DMS 273 (cell line): ENCODE results near the gene OPN1LW.
"Not testable (repeated sequence)": the region's sequence is repeated elsewhere in the genome, so short reads cannot be mapped to it uniquely, and the experiment has no call there.

Experiments used
- DNase-seq: peaks from one replicate; lab custom pipeline; 2025; ENCODE audit not compliant: unreplicated experiment; lab: John Stamatoyannopoulos, UW

Gene OPN1LW

DNA sequence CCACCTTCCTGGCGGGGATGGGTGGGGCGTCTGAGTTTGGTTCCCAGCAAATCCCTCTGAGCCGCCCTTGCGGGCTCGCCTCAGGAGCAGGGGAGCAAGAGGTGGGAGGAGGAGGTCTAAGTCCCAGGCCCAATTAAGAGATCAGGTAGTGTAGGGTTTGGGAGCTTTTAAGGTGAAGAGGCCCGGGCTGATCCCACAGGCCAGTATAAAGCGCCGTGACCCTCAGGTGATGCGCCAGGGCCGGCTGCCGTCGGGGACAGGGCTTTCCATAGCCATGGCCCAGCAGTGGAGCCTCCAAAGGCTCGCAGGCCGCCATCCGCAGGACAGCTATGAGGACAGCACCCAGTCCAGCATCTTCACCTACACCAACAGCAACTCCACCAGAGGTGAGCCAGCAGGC lies at the start of gene OPN1LW:
Gene OPN1LW (plus strand): TSS at position 234 of the 400 bp plus-strand sequence. CDS start 41 bp downstream, at position 275.
- not testable (repeated sequence) for DNase-seq

DNA sequence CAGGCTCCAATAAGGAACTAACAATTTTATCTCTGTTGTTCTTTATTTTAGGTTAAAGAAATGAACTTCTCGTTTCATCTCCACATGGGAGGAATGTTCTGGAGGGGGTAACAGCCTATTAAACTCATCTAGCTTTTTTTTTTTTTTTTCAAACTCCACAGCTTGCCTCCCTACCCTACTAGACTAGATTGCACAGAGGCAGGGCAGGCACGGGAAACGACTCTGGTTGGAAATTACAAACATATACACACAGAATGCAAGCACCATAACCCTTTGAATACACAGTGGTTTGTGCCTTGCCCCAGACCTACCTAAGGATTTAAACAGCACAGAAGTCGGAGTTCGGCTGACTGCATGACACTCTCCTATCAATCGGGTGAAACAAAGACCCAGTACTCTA lies 49.2 kb upstream of the OPN1LW start:
- DNase-seq: no peak

DNA sequence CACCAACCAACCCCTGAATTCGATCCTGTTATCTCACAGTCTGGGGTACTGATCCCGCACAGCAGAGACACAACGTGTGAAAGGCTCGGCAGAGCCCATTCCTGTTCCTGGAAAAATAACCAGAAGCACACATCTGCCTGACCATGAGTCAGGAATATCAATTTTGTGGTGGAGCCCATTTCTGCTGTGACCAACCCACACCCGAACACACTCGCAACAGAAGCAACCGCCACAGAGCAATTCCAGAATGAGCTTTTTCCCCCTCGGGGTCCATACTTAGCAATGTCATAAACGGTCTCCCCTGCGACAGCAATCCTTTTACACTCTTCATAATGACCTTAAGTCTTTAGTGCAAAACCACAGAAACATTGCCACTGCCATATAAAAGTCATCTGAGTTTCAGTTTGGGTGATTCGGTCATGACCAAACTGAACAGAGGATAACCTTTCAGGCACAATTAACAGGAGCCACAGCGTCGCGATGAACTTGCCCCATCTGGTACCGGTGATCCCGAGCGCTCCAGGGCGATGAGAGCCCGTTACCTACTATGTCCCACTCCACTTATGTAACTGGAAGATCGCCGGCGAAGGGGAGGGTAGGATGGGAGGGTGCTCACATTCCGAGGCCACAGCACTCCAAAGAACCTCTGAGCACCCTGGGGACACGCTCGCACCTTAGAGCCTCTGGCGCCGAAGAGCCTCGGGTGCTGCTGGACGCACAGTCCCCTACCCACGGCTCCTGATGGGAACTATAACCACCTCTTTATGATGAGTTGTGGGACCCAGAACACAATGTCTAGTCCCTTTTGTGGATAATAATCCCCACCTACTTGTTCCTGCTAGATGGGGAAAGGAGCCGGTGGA lies 47.7 kb upstream of the OPN1LW start:
- peak; percentile 59 for DNase-seq

DNA sequence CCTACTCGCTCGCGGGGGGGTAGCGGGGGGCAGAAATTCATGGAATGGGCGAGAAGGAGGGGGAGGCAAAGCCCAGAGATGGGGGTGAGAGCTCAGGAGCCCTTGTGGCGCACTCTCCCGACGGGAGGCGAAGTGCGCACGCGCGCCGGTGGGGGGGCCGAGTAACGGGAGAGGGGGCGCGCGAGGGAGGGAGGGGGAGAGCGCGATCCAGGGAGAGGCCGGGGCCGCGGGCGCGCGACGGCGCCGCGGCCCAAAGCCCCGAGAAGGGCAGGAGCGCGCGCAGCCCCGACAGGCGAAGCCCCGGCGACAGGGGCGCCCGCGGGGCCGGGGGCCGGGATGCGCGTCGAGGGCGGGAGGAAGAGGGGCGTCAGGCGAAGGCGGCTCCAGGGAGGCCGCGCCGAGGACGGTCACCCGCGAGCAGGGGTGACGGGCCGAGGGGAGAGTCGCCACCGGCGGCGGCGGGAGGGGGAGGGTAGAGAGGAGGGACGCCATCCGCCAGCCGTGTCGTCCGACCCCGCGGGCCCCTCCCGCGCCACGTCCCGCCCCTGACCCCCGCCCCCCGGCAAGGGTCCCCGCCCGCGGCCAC lies 46.9 kb upstream of the OPN1LW start:
- peak; percentile 94 for DNase-seq

DNA sequence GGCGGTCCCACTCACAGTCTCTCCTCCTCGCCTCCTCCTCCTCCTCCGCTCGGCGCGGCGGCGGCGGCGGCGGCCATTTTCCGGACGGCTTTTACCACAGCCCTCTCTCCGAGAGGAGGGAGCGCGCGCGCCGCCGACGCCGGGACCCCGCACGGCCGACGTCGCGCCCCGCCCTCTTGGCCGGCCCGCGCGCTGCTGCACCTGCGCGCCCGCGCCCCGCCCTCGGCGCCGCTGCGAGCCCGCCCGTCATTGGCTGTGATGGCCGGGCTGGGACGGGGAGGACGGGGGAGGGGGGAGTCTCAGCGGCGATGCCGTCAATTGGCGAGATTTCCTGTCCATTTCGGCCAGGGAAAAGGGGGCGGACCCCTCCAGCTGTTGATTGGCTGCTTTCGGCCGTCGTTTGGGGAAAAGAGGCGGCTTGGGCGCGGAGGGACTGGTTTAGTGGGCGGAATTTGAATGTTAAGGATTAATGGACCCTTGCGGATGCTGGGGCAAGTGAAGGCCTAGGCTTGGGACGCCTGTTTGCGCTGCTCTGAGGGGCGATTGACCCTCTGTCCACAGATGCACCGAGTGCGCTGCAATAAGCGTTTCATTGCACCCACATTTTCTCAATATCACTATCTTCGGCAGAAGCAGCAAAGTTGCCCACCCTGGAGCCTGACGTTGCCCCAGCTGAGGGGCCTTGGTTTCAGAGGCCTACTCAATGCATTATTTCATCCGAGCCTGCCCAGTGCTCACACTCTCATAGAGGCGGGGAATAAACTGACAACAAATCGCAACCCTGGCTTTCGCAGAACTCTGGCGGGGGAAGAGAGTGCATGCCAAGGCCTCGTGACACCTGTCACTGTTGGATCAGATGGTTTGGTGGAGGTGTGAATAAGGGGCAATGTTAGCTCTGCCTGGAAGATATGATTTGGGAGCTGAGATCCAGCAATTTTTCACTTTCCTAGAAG lies 46.2 kb upstream of the OPN1LW start, which contains the start of gene MECP2:
Gene MECP2 (minus strand): TSS at position 129 of the 953 bp plus-strand sequence.
- peak; percentile 97 for DNase-seq

DNA sequence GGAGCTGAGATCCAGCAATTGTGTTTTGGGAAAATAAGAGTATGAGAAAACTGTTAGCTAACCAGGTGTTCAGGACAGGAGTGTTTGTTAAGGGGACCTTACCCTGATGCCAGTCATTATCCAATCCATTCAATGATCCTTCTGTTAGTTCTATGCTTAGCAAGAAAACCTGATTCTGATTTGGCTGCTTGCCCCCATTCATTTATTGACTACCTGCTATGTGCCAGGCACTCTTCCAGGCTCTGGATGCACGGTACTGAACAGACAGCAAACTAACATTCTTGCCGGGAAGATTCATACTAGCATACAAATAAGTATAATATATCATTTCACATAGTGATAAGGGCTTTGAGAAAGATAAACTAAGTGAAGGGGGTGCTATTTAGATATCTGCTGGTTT lies 45.5 kb upstream of the OPN1LW start:
- DNase-seq: no peak

DNA sequence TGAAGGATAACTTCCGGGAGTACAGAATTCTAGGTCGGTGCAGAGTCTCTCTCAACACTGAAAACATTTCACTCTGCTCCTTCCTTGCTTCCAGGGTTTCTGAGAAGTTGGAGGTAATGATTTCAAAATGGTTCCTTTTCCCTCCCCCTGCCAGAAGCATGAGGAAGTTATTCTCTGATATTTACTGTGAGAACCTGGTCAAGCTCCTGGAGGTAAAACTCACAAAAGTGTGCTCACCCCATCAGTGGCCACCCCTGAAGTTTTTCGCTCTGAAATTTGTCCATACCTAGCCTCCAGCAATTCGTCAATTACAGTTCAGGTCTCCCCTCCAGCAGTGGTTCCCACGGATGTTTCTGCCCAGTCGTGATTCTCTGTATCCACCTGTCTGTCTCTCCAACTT lies 30.3 kb upstream of the OPN1LW start:
- DNase-seq: no peak

DNA sequence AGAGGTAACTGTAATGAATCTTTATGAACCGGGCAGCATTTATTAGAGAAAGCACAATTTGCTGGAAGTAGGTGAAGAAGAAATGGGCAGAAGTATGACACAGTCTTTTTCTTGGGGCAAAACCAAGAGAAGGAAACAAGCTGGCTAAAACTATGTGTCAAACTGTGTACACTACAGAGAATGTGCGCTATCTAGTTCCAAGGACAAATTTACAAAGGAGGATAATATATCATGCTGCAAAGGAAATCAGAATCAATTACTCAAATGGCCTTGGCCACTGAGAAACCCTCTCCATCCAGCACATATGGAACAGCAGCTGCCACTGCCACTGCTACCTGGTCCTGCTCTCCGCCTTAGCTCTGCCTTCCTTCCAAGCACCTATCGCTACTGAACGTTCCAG lies 29.4 kb upstream of the OPN1LW start:
- DNase-seq: no peak

DNA sequence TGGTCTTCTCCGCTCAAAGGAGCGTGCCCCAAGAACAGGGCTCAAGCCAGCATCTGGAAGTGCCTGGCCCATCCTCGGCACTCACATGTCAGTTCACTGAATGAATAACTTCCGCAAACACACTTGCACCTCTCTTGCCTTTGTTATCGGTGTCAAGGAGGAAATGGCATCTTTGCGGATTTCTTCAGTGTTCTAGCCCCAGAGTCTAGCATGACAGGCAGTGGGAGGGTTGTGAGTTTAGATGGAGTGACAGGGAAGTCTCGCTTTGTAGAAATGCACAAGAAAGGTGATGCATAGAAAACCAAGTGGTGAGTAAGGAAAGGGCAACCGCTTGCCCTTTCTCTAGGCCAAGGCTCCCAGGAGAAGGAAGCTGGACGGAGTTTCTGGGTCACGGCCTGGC lies 29.0 kb upstream of the OPN1LW start:
- no peak for DNase-seq

DNA sequence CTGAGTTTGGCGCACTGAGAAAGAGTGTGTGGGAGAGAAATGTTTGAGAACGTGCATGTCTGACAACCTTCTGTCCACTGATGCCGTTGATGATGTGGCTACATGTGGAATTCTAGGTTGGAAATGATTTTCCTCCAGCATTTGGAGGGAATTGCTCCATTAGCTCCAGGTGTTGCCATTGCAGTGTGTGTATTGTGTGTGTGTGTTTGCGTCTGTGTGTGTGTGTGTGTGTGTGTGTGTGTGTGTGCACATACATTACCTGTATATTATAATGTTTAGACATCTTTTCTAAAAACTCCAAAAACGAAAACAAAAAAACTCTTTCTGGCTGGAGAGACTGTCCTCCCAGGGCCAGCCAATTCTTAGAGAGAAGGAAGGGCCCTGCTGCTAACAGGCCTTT lies 28.3 kb upstream of the OPN1LW start:
- DNase-seq: no peak

DNA sequence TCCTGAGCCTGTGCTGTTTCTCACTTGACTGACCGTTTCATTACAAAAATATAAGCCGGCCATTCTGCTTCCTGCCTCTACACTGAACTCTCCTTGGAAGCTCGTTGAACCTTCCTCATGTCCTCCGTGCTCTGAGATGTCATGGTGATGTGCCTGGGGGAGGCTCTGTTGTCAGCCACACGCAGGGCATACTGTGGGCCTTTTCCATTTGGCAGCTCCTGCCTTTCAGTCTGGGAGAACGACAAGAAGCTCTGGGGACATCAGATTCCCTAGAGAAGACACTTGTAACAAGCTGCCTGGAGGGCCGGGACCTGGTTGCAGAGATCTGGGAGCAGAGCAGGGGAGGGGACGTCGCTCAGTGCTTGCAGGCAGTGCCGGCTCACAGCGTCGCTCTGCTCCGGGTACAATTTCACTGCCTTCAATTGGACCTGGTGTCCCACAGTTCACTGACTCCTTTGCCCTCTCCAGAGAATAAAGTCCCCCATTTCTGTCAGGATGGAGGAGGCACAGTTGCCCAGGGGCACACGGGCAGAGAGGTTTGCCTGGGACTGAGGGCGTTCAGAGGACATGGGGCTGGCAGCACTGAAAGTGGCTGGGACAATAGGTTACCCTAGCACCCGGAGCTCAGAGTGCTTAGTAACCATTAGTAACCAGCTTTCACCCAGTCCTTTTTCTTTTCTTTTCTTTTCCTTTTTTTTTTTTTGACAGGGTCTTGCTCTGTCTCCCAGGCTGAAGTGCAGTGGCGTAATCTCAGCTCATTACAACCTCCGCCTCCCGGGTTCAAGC lies 27.4 kb upstream of the OPN1LW start:
- DNase-seq: no peak

DNA sequence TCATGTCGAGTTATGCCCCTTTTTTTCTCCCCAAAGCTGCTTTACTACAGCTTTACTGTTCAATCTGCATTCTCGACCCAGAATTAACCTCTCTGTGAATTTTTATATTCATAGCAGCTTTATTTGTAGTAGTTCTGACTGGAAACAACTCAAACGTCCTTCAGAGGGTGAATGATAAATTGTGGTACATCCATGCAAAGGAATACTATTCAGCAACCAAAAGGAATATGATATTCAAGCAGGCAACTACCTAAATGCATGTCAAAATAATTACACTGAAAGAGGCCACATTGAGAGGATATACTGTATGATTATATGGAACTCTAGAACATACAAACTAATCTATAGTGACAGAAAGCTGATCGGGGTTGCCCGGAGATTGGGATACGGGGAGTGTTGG lies 26.5 kb upstream of the OPN1LW start:
- DNase-seq: no peak

DNA sequence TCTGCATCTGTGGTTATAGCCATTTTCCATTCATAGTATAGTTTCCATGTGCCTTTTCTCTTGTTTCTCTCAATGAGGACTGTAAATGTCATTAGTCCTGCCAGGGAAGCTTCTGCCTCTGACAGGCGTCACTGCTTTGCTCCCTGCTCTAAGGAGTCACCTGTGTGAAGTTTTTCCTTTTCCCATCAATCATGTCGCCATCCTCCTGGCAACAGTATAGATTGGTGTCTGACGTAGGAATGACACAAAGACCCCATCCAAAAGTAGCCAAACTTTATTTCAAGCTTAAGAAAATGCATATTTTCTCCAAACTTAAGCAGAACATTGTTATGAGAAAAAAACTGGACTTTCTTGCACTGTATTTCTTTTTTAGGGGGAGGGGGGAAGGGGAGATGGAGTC lies 23.5 kb upstream of the OPN1LW start:
- DNase-seq: no peak

DNA sequence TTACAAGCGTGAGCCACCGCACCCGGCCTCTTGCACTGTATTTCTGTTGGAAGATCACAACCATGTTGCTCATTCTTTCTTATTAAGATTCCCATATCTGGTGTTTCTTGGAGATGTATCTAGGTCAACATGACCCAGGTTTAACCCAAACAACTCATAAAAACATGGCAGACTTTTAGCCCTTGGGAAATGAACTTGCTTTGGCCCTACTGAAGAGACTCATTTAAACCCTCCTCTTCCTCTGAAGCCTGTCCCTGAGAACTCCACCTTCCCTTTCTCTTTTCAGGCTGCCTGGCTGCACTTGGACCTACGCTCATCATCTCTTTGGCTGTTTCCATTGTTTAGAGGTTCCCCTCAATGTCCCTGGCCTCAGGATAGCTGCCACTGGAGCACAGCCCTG lies 22.8 kb upstream of the OPN1LW start:
- no peak for DNase-seq

DNA sequence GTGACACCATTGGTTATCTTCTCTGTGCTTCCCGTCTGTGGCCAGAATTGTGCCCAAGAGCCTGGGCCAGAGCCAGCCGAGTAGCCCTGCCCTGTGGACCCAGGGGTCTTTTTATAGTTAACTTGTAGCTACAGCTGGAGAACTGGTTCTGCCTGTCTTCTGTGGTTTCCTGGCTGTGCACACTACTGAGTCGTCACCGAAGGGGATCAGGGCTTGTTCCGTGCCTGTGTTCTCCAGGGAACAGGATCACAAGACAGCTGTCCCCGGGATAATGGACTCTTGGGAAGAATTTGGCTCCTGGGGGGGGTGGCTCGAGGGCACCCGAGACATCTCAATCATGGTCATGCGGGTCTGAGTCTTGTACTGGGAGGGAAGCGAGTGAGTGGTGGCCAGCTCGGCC lies 22.1 kb upstream of the OPN1LW start:
- no peak for DNase-seq

DNA sequence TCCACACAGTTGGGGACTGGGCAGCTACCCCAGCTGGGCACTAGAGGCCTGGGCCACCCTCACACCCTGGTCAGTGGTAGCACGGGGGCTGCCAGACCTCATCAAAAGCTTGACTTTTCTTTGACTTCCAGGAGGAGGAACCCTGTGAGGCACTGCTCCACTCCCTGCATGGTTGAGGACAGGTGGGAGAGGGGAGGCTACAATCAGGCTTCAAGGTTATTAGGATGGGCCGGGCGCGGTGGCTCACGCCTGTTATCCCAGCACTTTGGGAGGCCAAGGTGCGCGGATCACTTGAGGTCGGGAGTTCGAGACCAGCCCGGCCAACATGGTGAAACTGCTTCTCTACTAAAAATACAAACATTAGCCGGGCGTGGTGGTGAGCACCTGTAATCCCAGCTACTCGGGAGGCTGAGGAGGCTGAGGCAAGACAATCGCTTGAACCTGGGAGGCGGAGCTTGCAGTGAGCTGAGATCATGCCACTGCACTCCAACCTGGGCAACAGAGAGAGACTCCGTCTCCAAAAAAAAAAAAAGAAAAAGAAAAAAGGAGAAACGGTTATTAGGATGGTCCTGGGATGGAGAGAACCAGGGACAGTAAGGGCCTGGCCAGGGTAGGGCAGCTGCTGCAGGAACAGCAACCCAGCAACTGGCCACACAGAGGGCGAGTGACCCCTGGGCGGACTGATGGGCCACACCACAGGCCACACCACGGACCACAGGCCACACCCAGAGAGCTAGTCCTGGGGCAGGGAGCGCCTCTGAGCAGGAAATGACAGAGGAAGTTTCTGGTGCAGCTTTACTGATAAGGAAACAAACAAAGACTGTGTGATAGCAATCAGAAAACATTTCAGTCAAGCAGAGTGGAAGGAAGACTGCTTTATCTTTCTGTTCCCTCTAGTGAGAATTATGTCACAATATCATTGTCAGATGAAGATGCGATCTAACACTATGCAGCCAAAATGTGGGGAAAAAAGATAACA lies 20.5 kb upstream of the OPN1LW start:
- DNase-seq: no peak

DNA sequence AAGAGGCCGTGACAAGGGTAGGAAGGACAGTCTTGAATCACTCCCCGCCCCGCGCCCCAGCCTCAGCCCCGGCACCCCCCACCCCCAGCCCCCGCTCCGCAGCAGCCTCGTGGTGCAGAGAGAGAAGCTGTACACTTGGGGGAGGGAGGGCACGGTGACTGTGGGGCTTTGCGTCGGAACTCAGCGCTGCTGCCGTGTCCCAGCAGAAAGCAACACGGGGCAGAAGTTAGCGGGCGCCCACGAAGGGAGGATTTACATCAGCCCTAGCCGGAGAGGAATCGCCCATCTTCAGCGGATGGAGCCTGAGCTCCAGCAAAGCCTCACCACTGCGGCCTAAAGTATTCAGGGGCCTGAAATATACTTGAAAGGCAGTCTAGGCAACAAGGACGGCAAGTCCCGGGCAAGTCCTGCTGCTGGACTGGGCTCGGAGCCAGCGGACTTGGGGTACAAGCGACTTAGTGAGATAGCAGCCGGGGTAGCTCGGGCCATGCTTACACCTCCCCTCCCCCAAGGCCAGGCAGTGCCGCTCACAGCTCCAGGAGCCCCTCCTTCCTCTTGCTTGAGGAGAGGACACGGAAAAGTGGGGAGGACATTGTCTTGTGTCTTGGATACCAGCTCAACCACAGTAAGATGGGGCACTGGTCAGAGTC lies 18.5 kb upstream of the OPN1LW start:
- no peak for DNase-seq

DNA sequence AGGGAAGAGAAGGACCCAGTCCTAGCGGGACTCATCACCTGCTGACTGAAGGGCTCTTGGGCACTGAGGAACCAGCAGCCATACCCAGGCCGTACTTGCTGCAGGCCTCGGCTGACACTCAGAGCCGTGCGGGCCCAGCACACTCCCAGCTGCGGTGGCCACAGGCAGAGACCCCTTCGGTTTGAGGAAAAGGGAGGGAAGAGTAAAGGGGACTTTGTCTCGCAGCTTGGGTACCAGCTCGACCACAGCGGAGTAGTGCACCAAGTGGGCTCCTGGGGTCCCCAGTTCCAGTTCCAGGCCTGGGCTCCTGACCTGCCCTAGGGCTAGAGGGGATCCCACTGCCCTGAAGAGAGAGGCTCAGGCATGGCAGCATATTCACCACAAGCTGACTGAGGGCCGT lies 17.9 kb upstream of the OPN1LW start:
- no peak for DNase-seq

DNA sequence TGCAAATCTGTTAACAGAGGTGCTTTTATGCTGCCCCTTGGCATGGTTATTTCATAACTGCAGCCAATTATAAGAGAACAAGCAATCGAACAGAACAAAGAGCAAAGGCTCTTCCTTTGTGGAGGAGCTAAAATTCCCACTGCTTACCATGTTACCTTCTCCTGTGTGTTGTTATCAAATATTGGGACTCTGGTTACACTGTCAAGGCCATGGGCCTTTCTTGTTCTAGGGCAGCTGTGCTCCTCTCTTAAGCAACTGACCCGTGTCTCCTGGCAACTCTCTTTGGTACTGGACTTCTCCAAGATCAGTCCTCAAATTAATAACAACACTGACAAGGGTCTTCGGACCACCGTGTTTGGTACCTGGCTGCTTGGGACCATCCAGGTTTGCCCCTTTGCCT lies 12.1 kb upstream of the OPN1LW start:
- DNase-seq: no peak
